H1 (cell line): Measurements from ENCODE around the gene RDH12. TPM values are rescaled to one million over a fixed set of nuclear protein-coding genes. Genes with fewer than 3 reads are reported as not detected.

ENCODE experiments used
- CTCF ChIA-PET: fragments of 300-600 bp; sonication (Branson Sonifier 250); formaldehyde crosslinking; loops from one replicate; lab custom pipeline; 2021; ENCODE audit not compliant: partially characterized antibody; lab: Charles Lee
- POLR2A ChIA-PET: fragments of 300-600 bp; sonication (Branson Sonifier 250); formaldehyde crosslinking; loops from one replicate; lab custom pipeline; 2021; ENCODE audit warnings: inconsistent platforms; ENCODE audit not compliant: partially characterized antibody; lab: Charles Lee
- DNase-seq, 2 experiments: peaks; one replicate each; pipeline versions ENCODE4 v3.0.0 to v3.0.0-alpha.2; 2010 to 2022; ENCODE audit warnings: low spot score in 2 of 2, low read depth in 1 of 2, mixed read lengths in 1 of 2
- FAIRE-seq: peaks from 2 replicates; lab custom pipeline; 2011; peaks lifted over from hg19 to GRCh38; lab: Jason Lieb, UNC
- H2AFZ ChIP-seq: 2 replicates; pipeline ENCODE4 v1.8.1; 2012; ENCODE audit warnings: low read length, inconsistent platforms
- H2AK5ac ChIP-seq: 2 replicates; pipeline ENCODE4 v1.6.1; 2013; ENCODE audit warnings: low read depth, low read length
- H2BK120ac ChIP-seq: replicated peaks from 2 replicates; pipeline ENCODE3; 2013; ENCODE audit warnings: low read depth, low read length, inconsistent platforms
- H2BK12ac ChIP-seq: 2 replicates; pipeline ENCODE4 v1.6.1; 2013; ENCODE audit warnings: low read depth, low read length
- H2BK15ac ChIP-seq: 2 replicates; pipeline ENCODE4 v1.6.1; 2013; ENCODE audit warnings: low read length
- H2BK20ac ChIP-seq: 2 replicates; pipeline ENCODE4 v1.6.1; 2013; ENCODE audit warnings: low read length
- H2BK5ac ChIP-seq: 2 replicates; pipeline ENCODE4 v1.6.1; 2013; ENCODE audit warnings: low read depth, low read length
- H3K14ac ChIP-seq: 2 replicates; pipeline ENCODE4 v1.6.1; 2013; ENCODE audit warnings: inconsistent platforms; ENCODE audit not compliant: insufficient read length
- H3K18ac ChIP-seq: 2 replicates; pipeline ENCODE4 v1.6.1; 2013; ENCODE audit warnings: low read length; ENCODE audit errors: extremely low read depth
- H3K23ac ChIP-seq: 2 replicates; pipeline ENCODE4 v1.6.1; 2013; ENCODE audit warnings: inconsistent platforms; ENCODE audit not compliant: insufficient read length
- H3K23me2 ChIP-seq: 2 replicates; pipeline ENCODE4 v1.6.1; 2013; ENCODE audit warnings: low read depth, low read length
- H3K27ac ChIP-seq: 2 replicates; pipeline ENCODE4 v1.6.1; 2011; ENCODE audit warnings: low read depth, low read length, inconsistent platforms
- H3K27me3 ChIP-seq, 4 experiments: replicated peaks in 1 of 4; 1 replicate in 1 of 4; 2 replicates in 3 of 4; pipeline versions ENCODE4 v1.6.1 to v1.8.1; 2011 to 2013; ENCODE audit warnings: low read length in 3 of 4, mild to moderate bottlenecking in 3 of 4, inconsistent platforms in 2 of 4, mixed read lengths in 2 of 4, moderate library complexity in 1 of 4; ENCODE audit not compliant: control insufficient read depth in 3 of 4, insufficient read depth in 3 of 4; ENCODE audit errors: extremely low read depth in 1 of 4
- H3K36me3 ChIP-seq, 4 experiments: 2 replicates each; pipeline versions ENCODE4 v1.6.1 to v1.8.1; 2011 to 2013; ENCODE audit warnings: mild to moderate bottlenecking in 4 of 4, low read length in 3 of 4, moderate library complexity in 2 of 4, control low read depth in 1 of 4, inconsistent platforms in 1 of 4; ENCODE audit not compliant: insufficient read depth in 4 of 4, control insufficient read depth in 2 of 4
- H3K4ac ChIP-seq: replicated peaks from 2 replicates; pipeline ENCODE3; 2013; ENCODE audit warnings: low read length, low read depth, mixed read lengths, inconsistent platforms; ENCODE audit not compliant: insufficient read length
- H3K4me1 ChIP-seq, 4 experiments: replicated peaks in 1 of 4; 1 replicate in 1 of 4; 2 replicates in 3 of 4; pipeline versions ENCODE4 v1.6.1 to v1.8.1; 2011 to 2013; ENCODE audit warnings: low read length in 3 of 4, inconsistent platforms in 2 of 4, mixed read lengths in 1 of 4; ENCODE audit not compliant: insufficient read depth in 4 of 4, control insufficient read depth in 3 of 4
- H3K4me2 ChIP-seq, 2 experiments: 2 replicates each; pipeline versions ENCODE4 v1.6.1 to v1.8.1; 2011 to 2013; ENCODE audit warnings: low read depth in 2 of 2, low read length in 2 of 2, control low read depth in 1 of 2, inconsistent platforms in 1 of 2, mild to moderate bottlenecking in 1 of 2; ENCODE audit not compliant: insufficient read depth in 1 of 2
- H3K4me3 ChIP-seq, 4 experiments: fragments of 200-600, 300-600 bp in 1 of 4; sonication (generic), shearing (Covaris generic), sonication (Bioruptor Twin) in 1 of 4; 2 replicates each; pipeline versions ENCODE4 v1.5.1 to v1.8.1; 2011 to 2016; ENCODE audit warnings: low read length in 4 of 4, low read depth in 3 of 4, control low read depth in 2 of 4, inconsistent platforms in 2 of 4, mild to moderate bottlenecking in 2 of 4, mixed read lengths in 1 of 4, moderate library complexity in 1 of 4; ENCODE audit not compliant: insufficient read depth in 2 of 4; ENCODE audit errors: extremely low read depth in 1 of 4
- H3K56ac ChIP-seq: replicated peaks from 2 replicates; pipeline ENCODE3; 2013; ENCODE audit warnings: low read depth, mild to moderate bottlenecking, mixed read lengths, low read length, inconsistent platforms; ENCODE audit not compliant: insufficient read length
- H3K79me1 ChIP-seq: 2 replicates; pipeline ENCODE4 v1.6.1; 2013; ENCODE audit warnings: low read depth, low read length, control low read depth
- H3K79me2 ChIP-seq, 2 experiments: 2 replicates each; pipeline versions ENCODE4 v1.6.1 to v1.8.1; 2012 to 2013; ENCODE audit warnings: low read length in 2 of 2, mild to moderate bottlenecking in 2 of 2, inconsistent platforms in 1 of 2; ENCODE audit not compliant: insufficient read depth in 2 of 2, control insufficient read depth in 1 of 2
- H3K9ac ChIP-seq, 4 experiments: replicated peaks in 1 of 4; 1 replicate in 1 of 4; 2 replicates in 3 of 4; pipeline versions ENCODE4 v1.6.1 to v1.8.1; 2011 to 2013; ENCODE audit warnings: low read depth in 3 of 4, low read length in 3 of 4, control low read depth in 2 of 4, mild to moderate bottlenecking in 2 of 4, moderate library complexity in 2 of 4, inconsistent platforms in 1 of 4; ENCODE audit errors: extremely low read depth in 1 of 4
- H3K9me3 ChIP-seq, 2 experiments: 2 replicates each; pipeline versions ENCODE4 v1.6.1 to v1.8.1; 2012 to 2013; ENCODE audit warnings: mild to moderate bottlenecking in 2 of 2, moderate library complexity in 2 of 2, control low read depth in 1 of 2, inconsistent platforms in 1 of 2, low read depth in 1 of 2, low read length in 1 of 2, mixed read lengths in 1 of 2; ENCODE audit not compliant: insufficient read depth in 2 of 2
- H4K20me1 ChIP-seq, 2 experiments: replicated peaks in 1 of 2; 2 replicates each; pipeline versions ENCODE3 to v1.8.1; 2011 to 2013; ENCODE audit warnings: inconsistent platforms in 2 of 2, low read length in 2 of 2, mild to moderate bottlenecking in 1 of 2; ENCODE audit not compliant: insufficient read depth in 2 of 2, control insufficient read depth in 1 of 2
- H4K5ac ChIP-seq: 2 replicates; pipeline ENCODE4 v1.6.1; 2013; ENCODE audit warnings: low read length, low read depth, mixed read lengths, inconsistent platforms; ENCODE audit not compliant: insufficient read length
- H4K8ac ChIP-seq: 2 replicates; pipeline ENCODE4 v1.8.0; 2013; ENCODE audit warnings: mild to moderate bottlenecking, moderate library complexity, low read length, inconsistent platforms; ENCODE audit not compliant: insufficient read depth; ENCODE audit errors: extremely low read depth
- H4K91ac ChIP-seq: replicated peaks from 2 replicates; pipeline ENCODE3; 2013; ENCODE audit warnings: low read length, mixed read lengths, inconsistent platforms; ENCODE audit not compliant: insufficient read length
- GABPA ChIP-seq: IDR thresholded peaks from 2 replicates; pipeline ENCODE4 v1.6.1; 2011; ENCODE audit warnings: mild to moderate bottlenecking, low read length, moderate library complexity, borderline replicate concordance; ENCODE audit not compliant: insufficient read depth
- KDM4A ChIP-seq: IDR thresholded peaks from one replicate; pipeline ENCODE4 v1.7.1; 2012; ENCODE audit warnings: low read depth, mild to moderate bottlenecking, moderate library complexity, low read length, inconsistent platforms; ENCODE audit not compliant: severe bottlenecking
- NRF1 ChIP-seq: IDR thresholded peaks from 2 replicates; pipeline ENCODE4 v1.6.1; 2011; ENCODE audit warnings: mild to moderate bottlenecking, low read depth, low read length, improper control_type of control experiment
- RBBP5 ChIP-seq: IDR thresholded peaks from 2 replicates; pipeline ENCODE4 v1.7.1; 2012; ENCODE audit warnings: low read depth, mild to moderate bottlenecking, inconsistent platforms, low read length, moderate library complexity, borderline replicate concordance
- RFX5 ChIP-seq: IDR thresholded peaks from 2 replicates; pipeline ENCODE4 v1.6.1; 2011; ENCODE audit warnings: low read depth, low read length, improper control_type of control experiment, borderline replicate concordance
- RNF2 ChIP-seq: fragments of 200-900, 300-1000 bp; sonication (generic); IDR thresholded peaks from 2 replicates; pipeline ENCODE4 v1.7.1; 2016; ENCODE audit warnings: borderline replicate concordance, low read depth, mild to moderate bottlenecking, antibody characterized with exemption, low read length; ENCODE audit not compliant: poor library complexity, severe bottlenecking; ENCODE audit errors: missing control alignments
- RXRA ChIP-seq: IDR thresholded peaks from 2 replicates; pipeline ENCODE4 v1.6.1; 2011; ENCODE audit warnings: low read depth, mild to moderate bottlenecking, low read length, moderate library complexity; ENCODE audit not compliant: insufficient read depth
- SUZ12 ChIP-seq: fragments of 200-600 bp; sonication (generic); IDR thresholded peaks from 2 replicates; pipeline ENCODE4 v1.6.1; 2012; ENCODE audit warnings: mild to moderate bottlenecking, inconsistent platforms, low read length, moderate library complexity, mixed read lengths
- TAF7 ChIP-seq: optimal IDR thresholded peaks from 2 replicates; pipeline ENCODE3; 2011; ENCODE audit warnings: low read depth, mild to moderate bottlenecking, inconsistent platforms, low read length, moderate library complexity, borderline replicate concordance
- USF2 ChIP-seq: IDR thresholded peaks from 2 replicates; pipeline ENCODE4 v1.6.1; 2011; ENCODE audit warnings: low read length, improper control_type of control experiment
- WGBS, 2 experiments: shearing (Covaris generic) in 1 of 2; methylation state at CpG; one replicate each; pipeline versions ENCODE4 v1.1.6 to v1.1.7; 2013 to 2015; ENCODE audit warnings: low lambda C conversion rate in 2 of 2, mixed read lengths in 2 of 2, inconsistent platforms in 1 of 2, low coverage in 1 of 2, missing lambda C conversion rate in 1 of 2; ENCODE audit not compliant: insufficient replicate concordance in 2 of 2, insufficient coverage in 1 of 2, insufficient read length in 1 of 2; ENCODE audit errors: extremely low coverage in 1 of 2, missing lambda C conversion rate in 1 of 2; 5-methylcytosine and 5-hydroxymethylcytosine counted together
- polyA plus RNA-seq, 7 experiments: library from polyadenylated mRNA; depleted of rRNA in 3 of 7; stranded (reverse) in 5 of 7; unstranded in 2 of 7; fragments of >200 nt in 5 of 7; fragments of 200-250 nt in 2 of 7; gene quantifications; 1 replicate in 5 of 7; 2 replicates in 1 of 7; 4 replicates in 1 of 7; pipeline versions ENCODE4 v1.2.1 to v1.2.3, GENCODE V29; 2011 to 2013; ENCODE audit warnings: missing spikeins in 2 of 7, mixed read lengths in 2 of 7
- total RNA-seq: library from RNA; stranded (reverse); fragmentation: NEBNext Ultra II Directional; extraction: Animal tissue kit (Norgen Biotek cat#: 25700); gene quantifications from 2 replicates; pipeline ENCODE4 v1.2.1, GENCODE V29; 2021
- TF ChIP-seq, protein P1 (sequence below): IDR thresholded peaks from 2 replicates; pipeline ENCODE4 v1.6.1; 2012; ENCODE audit warnings: inconsistent platforms

Gene RDH12
- total and polyA plus RNA-seq, 2 of the 8 experiments (the other 6 are each of a cell fraction or from before 2014, with no cell fraction given), result 1.2 to 1.5 TPM

DNA sequence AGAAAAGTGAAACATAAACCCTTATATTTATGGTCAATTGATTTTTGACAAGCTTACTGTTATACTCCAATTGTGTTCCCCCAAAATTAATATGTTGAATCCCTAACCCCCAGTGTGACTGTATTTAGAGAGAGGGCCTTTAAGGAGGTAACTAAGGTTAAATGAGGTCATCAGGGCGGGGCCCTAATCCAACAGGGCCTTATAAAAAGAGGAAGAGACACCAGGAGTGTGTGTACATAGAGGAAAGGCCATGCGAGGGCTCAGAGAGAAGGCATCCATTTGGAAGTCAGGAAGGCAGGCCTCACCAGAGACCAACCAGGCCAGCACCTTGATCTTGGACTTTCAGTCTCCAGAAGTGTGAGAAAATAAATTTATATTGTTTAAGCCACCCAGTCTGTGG lies 20.7 kb upstream of the RDH12 start:
- ChIA-PET POLR2A (interaction anchor here (0.6 to 5.7 kb wide), 2 partner anchors 14 to 274 kb away, joined by 3 to 21 read pairs; partner anchors contain the start of gene RDH11), CTCF (interaction anchor here (0.8 to 1.5 kb wide), 2 partner anchors 23 to 63 kb away, joined by 4 to 5 read pairs; no protein-coding TSS in a partner anchor)
- no peak overlapping the region for H3K18ac ChIP-seq
- no peak overlapping the region for H2AFZ ChIP-seq
- H3K79me2 ChIP-seq, result peaks cover 0 to 33% of the 10 kb centered on the region in 2 experiments; a peak in 2 of 4 replicates
- no peak overlapping the region for H3K27ac ChIP-seq
- no peak overlapping the region for H4K91ac ChIP-seq
- peaks cover 9 to 10% of the 10 kb centered on the region in 2 experiments for H4K20me1 ChIP-seq
- H3K4me2 ChIP-seq, result no peak overlapping the region
- no peak overlapping the region for H2BK120ac ChIP-seq
- no peak overlapping the region for H4K8ac ChIP-seq
- no peak overlapping the region for H3K4me3 ChIP-seq
- H2BK12ac ChIP-seq, result no peak overlapping the region
- peaks cover 2% of the 10 kb centered on the region; the same call in 1 of the 2 replicates for H3K79me1 ChIP-seq
- WGBS, 2 experiments, result 86% methylated on average over 2 of the region's 2 CpGs; no CpG with 5 or more reads in 1 of the 2 experiments
- H3K9me3 ChIP-seq, result no peaks in the 10 kb centered on the region
- H3K27me3 ChIP-seq, result no peaks in the 10 kb centered on the region; a peak in 1 of 7 replicates
- no peak overlapping the region for H2AK5ac ChIP-seq
- H3K56ac ChIP-seq, result no peak overlapping the region
- DNase-seq (no peak), FAIRE-seq (no peak)
- H3K36me3 ChIP-seq, result peaks cover 18 to 80% (median 53%) of the 10 kb centered on the region in 4 experiments
- H3K4ac ChIP-seq, result no peak overlapping the region
- no peak overlapping the region for H2BK5ac ChIP-seq
- no peak overlapping the region for H3K23ac ChIP-seq
- H3K23me2 ChIP-seq, result no peaks in the 10 kb centered on the region; the same call in 1 of the 2 replicates
- H4K5ac ChIP-seq, result no peak overlapping the region
- H2BK15ac ChIP-seq, result no peak overlapping the region
- no peak overlapping the region for H3K14ac ChIP-seq
- no peaks in the 10 kb centered on the region; a peak in 1 of 7 replicates for H3K4me1 ChIP-seq
- no peak overlapping the region for H3K9ac ChIP-seq
- H2BK20ac ChIP-seq, result no peak overlapping the region
- TF ChIP-seq RBBP5 (no peak), RFX5 (no peak), KDM4A (no peak), GABPA (no peak), TAF7 (no peak), USF2 (no peak), SUZ12 (no peak), RNF2 (no peak), NRF1 (no peak), RXRA (no peak)
- TF ChIP-seq, protein P1, sequence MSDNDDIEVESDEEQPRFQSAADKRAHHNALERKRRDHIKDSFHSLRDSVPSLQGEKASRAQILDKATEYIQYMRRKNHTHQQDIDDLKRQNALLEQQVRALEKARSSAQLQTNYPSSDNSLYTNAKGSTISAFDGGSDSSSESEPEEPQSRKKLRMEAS, result no peak
